HG02973 (cell line): Measurements from ENCODE around the gene FGD4.
A peak's percentile ranks its signal among the peaks of the same experiment; 100 is the strongest.
"Not testable (repeated sequence)": the region's sequence is repeated elsewhere in the genome, so short reads cannot be mapped to it uniquely, and the experiment has no call there.

Experiments
- ATAC-seq: cut with Tn5 transposase; IDR thresholded peaks from one replicate; pipeline ENCODE4 v1.9.1; 2021; ENCODE audit warnings: moderate library complexity; ENCODE audit not compliant: unreplicated experiment

FGD4 gene

DNA sequence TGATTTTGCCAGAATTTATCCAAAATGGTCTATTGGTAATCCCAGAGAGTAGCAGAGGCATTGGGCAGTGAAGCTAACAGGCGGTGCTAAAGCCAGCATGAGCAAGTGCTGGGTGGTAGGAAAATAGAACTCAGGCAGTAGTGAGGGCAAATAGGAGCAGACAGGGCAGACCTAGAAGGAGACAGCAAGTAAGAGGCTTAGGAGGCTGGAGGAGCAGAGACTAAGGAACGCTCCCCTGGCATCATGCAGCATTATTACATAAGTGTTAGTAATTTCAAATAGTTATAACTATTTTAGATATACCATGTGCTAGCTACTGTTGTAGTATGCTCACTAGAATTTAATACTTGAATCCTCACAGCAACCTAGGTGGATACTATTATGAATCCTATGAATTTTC, 151.7 kb downstream of the FGD4 start:
- ATAC-seq: no peak

GRCh38 chr12:32558903-32559302, 159.5 kb downstream of the FGD4 start:
- peak; percentile 99 for ATAC-seq

DNA sequence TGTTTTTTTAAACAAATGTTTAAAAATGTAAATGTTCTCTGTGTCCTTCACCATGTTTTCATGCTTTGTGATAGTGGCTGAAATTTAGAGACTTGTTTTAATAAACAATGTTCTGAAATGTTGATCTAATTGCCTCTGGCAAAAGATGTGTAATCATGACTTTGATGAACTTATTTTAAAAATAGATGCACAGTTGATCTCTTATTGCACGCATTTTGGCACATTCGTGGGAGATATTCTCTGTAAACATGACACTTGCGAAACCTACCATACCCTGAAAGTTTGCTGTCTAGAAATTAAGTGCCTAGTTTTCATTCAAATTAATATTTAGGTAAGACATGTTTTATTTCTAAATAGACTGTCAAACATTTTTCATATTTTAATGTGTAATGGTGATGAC, 160.1 kb downstream of the FGD4 start:
- ATAC-seq: no peak

GRCh38 chr12:32560520-32560919, 161.2 kb downstream of the FGD4 start:
- ATAC-seq: no peak

- ATAC-seq: no peak
These were observed 162.6 kb downstream of the FGD4 start for GRCh38 chr12:32561931-32562341.

- not testable (repeated sequence) for ATAC-seq
These were observed 163.1 kb downstream of the FGD4 start for GRCh38 chr12:32562413-32562812.

DNA sequence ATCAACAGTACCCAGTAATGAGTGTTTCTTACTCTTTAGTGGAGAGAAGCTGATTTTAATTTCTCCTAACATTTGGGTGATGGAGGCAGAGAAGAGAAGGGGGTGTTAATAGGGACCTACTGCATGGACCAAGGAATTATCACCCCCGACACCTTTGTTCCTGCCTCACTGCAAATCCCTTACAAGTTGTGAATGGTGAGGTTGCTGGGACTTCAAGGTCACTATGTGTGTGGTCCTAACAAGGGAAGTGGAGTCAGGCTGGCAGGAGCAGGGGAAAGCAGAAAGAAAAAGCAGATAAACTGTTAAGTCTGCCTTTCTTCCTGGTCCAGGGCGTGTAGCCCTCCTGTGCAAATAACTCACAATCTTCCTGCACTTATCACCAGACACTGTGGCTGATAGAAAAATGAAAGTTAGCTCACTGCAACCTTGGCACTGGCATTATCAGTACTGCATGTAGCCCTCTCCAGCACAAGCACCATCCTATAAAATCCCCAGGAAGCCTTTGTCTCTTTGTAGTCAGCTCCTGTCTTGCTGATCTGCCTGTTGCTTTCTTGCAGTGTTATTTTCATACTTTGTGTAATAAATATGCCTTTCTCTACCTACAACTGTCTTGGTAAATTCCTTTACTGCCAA, 167.4 kb downstream of the FGD4 start:
- ATAC-seq: no peak

GRCh38 chr12:32567296-32567674, 167.9 kb downstream of the FGD4 start:
- ATAC-seq: no peak

GRCh38 chr12:32568228-32568627, 168.9 kb downstream of the FGD4 start:
- ATAC-seq: no peak

DNA sequence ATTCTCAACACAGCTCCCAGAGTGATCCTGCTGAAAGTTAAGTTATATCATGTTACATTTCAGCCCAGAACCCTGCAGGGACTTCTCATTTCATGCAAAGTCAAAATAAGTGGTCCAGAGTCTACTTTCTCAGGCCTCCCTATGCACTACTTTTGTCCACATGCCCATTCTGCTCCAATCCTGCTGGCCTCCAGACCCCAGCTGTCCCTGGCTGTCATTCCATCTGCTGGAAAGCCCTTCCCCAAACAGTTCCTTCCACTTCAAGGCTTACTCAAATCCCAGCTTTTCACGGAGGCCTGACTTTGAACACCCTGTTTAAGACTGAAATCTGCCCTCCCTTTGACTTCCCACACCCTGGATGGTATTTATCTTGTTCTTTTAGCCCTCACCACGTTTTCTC, 169.9 kb downstream of the FGD4 start:
- ATAC-seq: no peak

GRCh38 chr12:32574585-32574984, 175.2 kb downstream of the FGD4 start:
- ATAC-seq: no peak

DNA sequence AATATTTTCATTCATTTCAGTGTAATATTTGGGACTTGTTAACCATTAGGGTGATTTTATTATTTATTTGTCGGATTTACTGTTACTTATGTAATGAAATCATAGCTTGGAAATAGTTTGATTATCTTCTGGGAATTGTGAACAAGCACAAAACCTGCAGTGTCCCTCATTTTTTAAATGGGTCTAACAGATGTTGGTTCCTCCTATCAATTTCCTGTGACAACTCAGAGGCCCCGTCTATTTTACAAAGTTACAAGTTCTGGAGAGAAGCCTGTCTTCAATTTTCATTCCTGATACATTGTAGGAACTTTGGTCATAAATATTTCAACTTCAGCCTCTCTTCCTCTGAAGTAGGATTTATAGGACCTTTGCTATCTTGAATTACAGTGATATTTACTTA, 178.0 kb downstream of the FGD4 start:
- no peak for ATAC-seq

GRCh38 chr12:32583534-32583933, 184.2 kb downstream of the FGD4 start:
- no peak for ATAC-seq

- no peak for ATAC-seq
These were observed 186.3 kb downstream of the FGD4 start for GRCh38 chr12:32585680-32586079.

DNA sequence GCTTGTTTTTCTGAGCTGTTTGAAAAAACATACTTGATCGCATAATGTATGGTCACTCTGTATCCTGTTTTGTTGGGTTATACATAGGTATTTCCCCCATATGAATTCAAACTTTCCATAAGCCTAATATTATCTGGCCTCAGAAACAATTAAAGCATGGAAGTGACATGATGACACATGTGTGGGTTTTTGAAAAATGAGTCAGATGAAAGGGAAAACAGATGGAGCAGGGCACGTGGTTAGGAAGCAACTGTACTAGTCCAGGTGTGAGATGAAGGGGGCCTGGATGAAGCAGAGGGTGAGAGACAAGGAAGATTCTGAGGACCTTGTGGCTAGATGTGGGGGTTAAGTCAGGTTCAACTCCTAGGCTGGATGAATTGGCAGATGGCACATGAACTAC, 187.0 kb downstream of the FGD4 start:
- ATAC-seq: no peak

DNA sequence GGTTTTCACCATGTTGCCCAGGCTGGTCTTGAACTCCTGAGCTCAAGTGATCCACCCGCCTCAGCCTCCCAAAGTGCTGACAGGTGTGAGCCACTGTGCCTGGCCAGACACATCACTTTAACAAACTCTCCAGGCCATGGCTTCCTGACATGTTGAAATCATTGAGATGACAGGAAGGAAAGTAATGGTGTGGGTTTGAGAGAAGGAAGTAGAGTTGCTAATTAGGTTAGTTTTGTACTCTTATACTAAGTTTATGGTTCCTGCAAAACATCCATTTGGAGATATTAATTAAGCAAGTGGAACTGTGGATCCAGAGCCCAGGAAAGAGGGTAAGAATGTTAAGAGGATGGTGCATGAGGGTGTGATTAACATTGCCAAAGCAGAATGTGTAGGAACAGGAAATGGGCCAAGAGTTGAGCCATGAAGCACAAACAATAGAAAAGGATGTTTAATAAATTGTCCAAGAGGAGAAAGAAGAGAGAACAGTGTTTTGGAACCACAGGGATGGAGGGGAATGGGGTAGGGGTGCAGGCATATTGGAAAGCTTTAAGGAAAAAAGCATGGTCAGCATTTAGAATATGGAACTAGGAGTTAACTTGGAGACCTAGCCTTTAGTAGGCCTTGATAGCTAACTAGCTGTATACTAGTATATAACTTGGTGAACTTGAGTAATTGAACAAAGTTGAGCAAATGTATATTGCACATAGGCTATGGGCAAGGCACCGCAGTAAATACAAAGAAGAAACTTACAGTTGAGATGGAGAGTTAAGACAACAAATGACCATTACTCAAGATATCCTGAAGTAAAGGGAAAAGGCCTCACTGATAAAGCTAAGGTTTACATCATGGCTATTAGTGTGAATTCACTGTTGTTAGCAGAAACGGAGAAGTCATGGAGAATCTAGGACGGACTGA, 188.5 kb downstream of the FGD4 start:
- ATAC-seq: no peak

GRCh38 chr12:32588604-32589003, 189.2 kb downstream of the FGD4 start:
- no peak for ATAC-seq

DNA sequence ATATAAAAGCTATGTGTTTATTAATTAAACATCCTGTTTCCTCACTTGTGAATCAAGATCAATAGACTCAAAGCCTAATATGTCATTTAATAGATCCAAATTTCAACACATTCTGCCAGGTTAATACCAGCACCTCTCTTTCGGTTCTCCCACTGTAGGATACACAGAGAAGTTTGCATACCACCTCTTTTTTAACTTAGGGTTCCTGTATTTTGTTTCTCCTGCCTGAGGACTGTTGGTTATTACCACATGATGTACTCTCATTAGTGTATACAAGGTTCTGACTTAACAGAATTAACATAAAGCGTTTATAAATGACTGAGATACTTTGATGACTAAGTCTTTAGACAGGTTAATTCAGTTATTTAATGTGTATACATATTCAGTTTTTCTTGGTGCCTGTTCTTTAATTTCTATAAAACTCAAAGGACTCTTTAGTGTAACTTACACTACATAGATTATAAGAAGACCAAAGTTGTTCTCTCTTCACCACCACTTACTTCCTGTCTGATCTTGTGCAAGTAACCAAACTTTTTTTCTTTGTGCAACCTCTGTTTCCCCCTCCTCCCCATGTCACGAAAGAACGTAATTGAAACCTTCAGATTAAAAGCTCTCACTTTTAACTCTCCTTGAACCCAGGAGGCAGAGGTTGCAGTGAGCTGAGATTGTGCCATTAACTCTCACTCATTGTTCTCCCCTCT, 190.0 kb downstream of the FGD4 start:
- no peak for ATAC-seq

- ATAC-seq: no peak
These were observed 195.9 kb downstream of the FGD4 start for GRCh38 chr12:32595251-32595650.

GRCh38 chr12:32596030-32596429, 196.7 kb downstream of the FGD4 start:
- no peak for ATAC-seq

DNA sequence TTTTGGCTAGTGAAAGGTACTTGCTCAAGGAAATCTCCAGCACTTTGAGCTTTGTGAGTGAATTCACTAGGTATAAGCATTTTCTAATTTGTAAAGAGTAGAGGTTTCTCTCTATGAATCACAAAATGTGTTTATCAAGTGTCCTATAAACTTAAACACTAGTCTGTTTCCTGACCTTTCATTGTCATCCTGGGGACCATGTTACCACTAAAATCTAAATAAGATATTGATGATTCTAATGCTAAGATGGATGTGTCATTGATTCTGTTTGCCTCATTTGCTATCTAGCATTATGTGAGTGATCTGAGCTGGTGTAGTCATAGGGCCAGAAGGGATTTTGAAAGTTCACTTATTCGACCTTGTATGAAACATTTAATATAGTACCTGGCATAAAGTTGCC, 199.3 kb downstream of the FGD4 start:
- no peak for ATAC-seq

DNA sequence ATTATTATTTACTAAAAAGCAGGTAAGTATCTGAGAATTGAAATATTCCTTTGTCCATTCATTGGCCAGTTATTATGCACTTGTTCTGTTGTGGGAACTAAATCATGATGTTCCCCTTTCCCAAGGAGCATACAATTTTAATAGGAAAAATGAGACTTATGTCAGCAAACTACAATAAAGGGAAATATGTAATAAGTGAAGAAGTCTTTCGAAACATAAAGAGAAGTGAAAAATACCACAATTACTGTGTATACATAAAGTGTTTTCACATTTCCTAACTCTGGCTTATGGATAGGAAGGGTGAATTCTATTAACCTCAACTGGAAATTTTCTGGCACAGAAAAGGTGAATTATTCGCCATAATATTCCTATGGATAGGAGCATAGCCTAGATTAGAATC, 201.3 kb downstream of the FGD4 start:
- no peak for ATAC-seq
